GM12878 (cell line): ENCODE results near the gene HTATIP2. TPM values are rescaled to one million over a fixed set of nuclear protein-coding genes. Genes with fewer than 3 reads are reported as not detected.

Source experiments
- ATAC-seq: fragments of 200-7000 bp; cut with Tn5 transposase; 3 replicates; pipeline ENCODE4 v1.9.1; 2020; ENCODE audit warnings: mild to moderate bottlenecking, moderate library complexity
- BruUV-seq: library from RNA; stranded (reverse); fragments of 400-500 nt; replicated peaks from 2 replicates; lab custom pipeline; 2021; lab: Mats Ljungman, UMichigan
- CTCF ChIA-PET: fragments of 300-600 bp; sonication (Branson Sonifier 250); formaldehyde crosslinking; extraction: SDS; loops from one replicate; lab custom pipeline; 2021; ENCODE audit warnings: inconsistent platforms; lab: Yijun Ruan, JAX
- POLR2A ChIA-PET: fragments of 350-600 bp; formaldehyde crosslinking; extraction: SDS; loops from one replicate; lab custom pipeline; 2021; ENCODE audit warnings: inconsistent platforms; lab: Charles Lee
- RAD21 ChIA-PET: fragments of 300-600 bp; sonication (Branson Sonifier 250); formaldehyde crosslinking; loops from one replicate; lab custom pipeline; 2023; ENCODE audit warnings: antibody characterized with exemption; ENCODE audit not compliant: unreplicated experiment; lab: Charles Lee
- SMC1A ChIA-PET: fragments of 300-600 bp; sonication (Branson Sonifier 250); formaldehyde crosslinking; loops from one replicate; lab custom pipeline; 2023; ENCODE audit not compliant: unreplicated experiment, uncharacterized antibody; lab: Charles Lee
- DNase-seq: peaks from one replicate; pipeline ENCODE4 v3.0.0-alpha.2; 2011; ENCODE audit warnings: low read depth, low spot score
- FAIRE-seq: peaks from 3 replicates; lab custom pipeline; 2011; peaks lifted over from hg19 to GRCh38; lab: Jason Lieb, UNC
- H2AFZ ChIP-seq: 2 replicates; pipeline ENCODE4 v1.6.0; 2011; ENCODE audit warnings: low read depth, low read length, control low read depth; ENCODE audit not compliant: control insufficient read depth
- H3K27ac ChIP-seq: 2 replicates; pipeline ENCODE4 v1.5.1; 2011; ENCODE audit warnings: control low read depth; ENCODE audit not compliant: control insufficient read depth, insufficient read depth
- H3K27me3 ChIP-seq, 2 experiments: replicated peaks in 1 of 2; 2 replicates each; pipeline versions ENCODE4 v1.6.0 to v1.6.1; 2011; ENCODE audit warnings: low read length in 1 of 2; ENCODE audit not compliant: control insufficient read depth in 2 of 2, insufficient read depth in 2 of 2
- H3K36me3 ChIP-seq, 2 experiments: 2 replicates each; pipeline ENCODE4 v1.5.1; 2011; ENCODE audit warnings: low read length in 1 of 2; ENCODE audit not compliant: control insufficient read depth in 2 of 2, insufficient read depth in 2 of 2
- H3K4me1 ChIP-seq: 2 replicates; pipeline ENCODE4 v1.6.1; 2011; ENCODE audit warnings: mild to moderate bottlenecking, low read length, moderate library complexity, mixed read lengths; ENCODE audit not compliant: control insufficient read depth, insufficient read depth
- H3K4me2 ChIP-seq: 2 replicates; pipeline ENCODE4 v1.6.0; 2011; ENCODE audit warnings: control low read depth; ENCODE audit not compliant: control insufficient read depth, insufficient read depth
- H3K4me3 ChIP-seq: fragments of 200-600 bp; sonication (generic); 2 replicates; pipeline ENCODE4 v1.5.1; 2016
- H3K79me2 ChIP-seq: 2 replicates; pipeline ENCODE4 v1.6.0; 2011; ENCODE audit warnings: low read length; ENCODE audit not compliant: control insufficient read depth, insufficient read depth
- H3K9ac ChIP-seq: 2 replicates; pipeline ENCODE4 v1.8.0; 2011; ENCODE audit warnings: low read length, control low read depth, mixed read lengths; ENCODE audit not compliant: control insufficient read depth, insufficient read depth
- H3K9me3 ChIP-seq: replicated peaks from 3 replicates; pipeline ENCODE4 v1.5.1; 2011; ENCODE audit warnings: mild to moderate bottlenecking, low read length; ENCODE audit not compliant: control insufficient read depth, insufficient read depth
- H4K20me1 ChIP-seq: 2 replicates; pipeline ENCODE4 v1.6.0; 2011; ENCODE audit not compliant: control insufficient read depth, insufficient read depth
- CHD4 ChIP-seq: fragments of 200-600 bp; sonication (generic); IDR thresholded peaks from 2 replicates; pipeline ENCODE4 v1.6.1; 2016; ENCODE audit warnings: mild to moderate bottlenecking
- CREM ChIP-seq: IDR thresholded peaks from 2 replicates; pipeline ENCODE4 v1.6.1; 2014; ENCODE audit warnings: antibody characterized with exemption, low read depth
- JUNB ChIP-seq: IDR thresholded peaks from 2 replicates; pipeline ENCODE4 v1.6.1; 2016; ENCODE audit warnings: antibody characterized with exemption, mild to moderate bottlenecking
- MEF2B ChIP-seq: fragments of 450-650 bp; IDR thresholded peaks from 2 replicates; pipeline ENCODE4 v1.6.1; 2018; ENCODE audit warnings: mild to moderate bottlenecking, moderate library complexity; ENCODE audit not compliant: partially characterized antibody, poor library complexity, severe bottlenecking
- MXI1 ChIP-seq: fragments of 150-350 bp; IDR thresholded peaks from 2 replicates; pipeline ENCODE4 v1.6.1; 2011; ENCODE audit warnings: low read depth, mild to moderate bottlenecking, inconsistent platforms, low read length, improper control_type of control experiment
- SIN3A ChIP-seq: IDR thresholded peaks from 2 replicates; pipeline ENCODE4 v1.6.1; 2012; ENCODE audit warnings: low read depth, low read length, improper control_type of control experiment
- SUPT20H ChIP-seq: IDR thresholded peaks from 2 replicates; pipeline ENCODE4 v1.6.1; 2011; ENCODE audit warnings: low read depth, mild to moderate bottlenecking, low read length, moderate library complexity, borderline replicate concordance; ENCODE audit not compliant: control insufficient read depth
- SUZ12 ChIP-seq: fragments of 200-600 bp; sonication (generic); IDR thresholded peaks from one replicate; pipeline ENCODE4 v1.6.1; 2018; ENCODE audit warnings: antibody characterized with exemption, mild to moderate bottlenecking; ENCODE audit not compliant: unreplicated experiment
- ZZZ3 ChIP-seq: IDR thresholded peaks from 2 replicates; pipeline ENCODE4 v1.6.1; 2011; ENCODE audit warnings: low read depth; ENCODE audit not compliant: control insufficient read depth, insufficient read length
- WGBS: methylation state at CpG from one replicate; pipeline ENCODE4 v1.1.6; 2016; ENCODE audit warnings: low lambda C conversion rate; ENCODE audit not compliant: insufficient replicate concordance, insufficient coverage; ENCODE audit errors: missing lambda C conversion rate; 5-methylcytosine and 5-hydroxymethylcytosine counted together
- in situ Hi-C: fragments of 300-500 bp; cut with MboI; formaldehyde crosslinking; loops from 9 replicates; pipeline ENCODE4 v1.14.3; 2018; ENCODE audit warnings: mixed read lengths
- intact Hi-C: fragments of 100-400 bp; cut with micrococcal nuclease; formaldehyde crosslinking; loops from one replicate; pipeline ENCODE4 v1.14.2; 2022; ENCODE audit not compliant: unreplicated experiment
- polyA plus RNA-seq, 11 experiments: library from polyadenylated mRNA; depleted of rRNA in 4 of 11; unstranded in 6 of 11; stranded (reverse) in 5 of 11; fragments of >200 nt; fragmentation: Nextera tagmentation in 4 of 11; fragmentation: Illumina TruSeq in 1 of 11; extraction: Ambion mirVana in 4 of 11; extraction: Trizol in 1 of 11; gene quantifications; 1 replicate in 1 of 11; 2 replicates in 10 of 11; pipeline versions ENCODE4 v1.2.1 to v1.2.3, GENCODE V29; 2011 to 2016; ENCODE audit warnings: inconsistent platforms in 2 of 11, missing spikeins in 2 of 11, low read depth in 1 of 11
- total RNA-seq, 4 experiments: library from RNA; depleted of rRNA in 3 of 4; stranded (reverse); fragments of >200 nt in 3 of 4; fragmentation: Illumina TruSeq in 1 of 4; extraction: Trizol in 1 of 4; gene quantifications; 2 replicates each; pipeline versions ENCODE4 v1.2.1 to v1.2.3, GENCODE V29; 2013 to 2021
- TF ChIP-seq, protein P1 (sequence below): IDR thresholded peaks from 2 replicates; pipeline ENCODE4 v1.6.1; 2012; ENCODE audit warnings: low read depth, low read length, improper control_type of control experiment
- TF ChIP-seq, protein P2 (sequence below): IDR thresholded peaks from 2 replicates; pipeline ENCODE4 v1.6.1; 2012; ENCODE audit warnings: low read depth, low read length, improper control_type of control experiment
- TF ChIP-seq, protein P3 (sequence below): IDR thresholded peaks from 2 replicates; pipeline ENCODE4 v1.6.1; 2012; ENCODE audit warnings: low read length, inconsistent platforms
- TF ChIP-seq, protein P4 (sequence below): fragments of 450-650 bp; IDR thresholded peaks from 2 replicates; pipeline ENCODE4 v1.6.1; 2017; ENCODE audit warnings: antibody characterized with exemption, mild to moderate bottlenecking, moderate library complexity

Gene HTATIP2
- total and polyA plus RNA-seq, 10 of the 15 experiments (the other 5 are each of a cell fraction or from before 2014, with no cell fraction given), result 25.4 to 58.5 (median 42.2) TPM

DNA sequence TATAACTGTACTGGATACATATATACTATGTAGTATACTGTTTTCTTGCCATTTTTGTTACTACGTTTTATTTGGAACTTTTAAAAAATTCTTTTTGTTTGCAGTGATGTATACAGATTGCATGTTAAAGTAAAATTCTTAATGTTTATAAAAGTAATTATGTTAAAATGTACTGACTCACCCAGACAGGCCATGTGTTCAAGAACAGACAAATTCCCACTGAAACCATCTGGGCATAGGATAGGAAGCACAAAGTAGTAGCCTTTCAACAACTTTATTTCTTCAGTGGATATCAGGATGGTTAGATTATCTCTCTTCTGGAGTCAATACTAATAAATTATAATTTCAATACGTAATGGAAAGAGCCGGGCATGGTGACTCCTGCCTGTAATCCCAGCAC, 43.8 kb downstream of the HTATIP2 start:
- in situ Hi-C loops, result no loop called here
- SMC1A ChIA-PET, result no interaction called here
- RAD21 ChIA-PET, result no interaction called here
- CTCF ChIA-PET, result interaction anchor here (5.6 kb wide), 1 partner anchor 9 kb away, joined by 52 read pairs; no protein-coding TSS in a partner anchor
- intact Hi-C loops, result no loop called here
- Histone ChIP-seq H3K27me3 (no peaks in the 10 kb centered on the region), H2AFZ (no peak overlapping the region), H3K4me1 (no peaks in the 10 kb centered on the region), H3K79me2 (no peaks in the 10 kb centered on the region), H3K36me3 (peaks cover 0 to 15% of the 10 kb centered on the region in 2 experiments; a peak in 3 of 4 replicates), H3K4me2 (no peak overlapping the region), H4K20me1 (no peaks in the 10 kb centered on the region), H3K27ac (no peak overlapping the region), H3K4me3 (no peak overlapping the region), H3K9me3 (no peaks in the 10 kb centered on the region), H3K9ac (no peak overlapping the region)
- 67% methylated on average over 3 of the region's 3 CpGs for WGBS
- no peak for FAIRE-seq
- no peak for ATAC-seq
- TF ChIP-seq ZZZ3 (no peak), SUPT20H (no peak), SUZ12 (no peak), CREM (no peak), CHD4 (no peak), MXI1 (no peak), SIN3A (no peak), MEF2B (no peak), JUNB (no peak)
- TF ChIP-seq, protein P1, sequence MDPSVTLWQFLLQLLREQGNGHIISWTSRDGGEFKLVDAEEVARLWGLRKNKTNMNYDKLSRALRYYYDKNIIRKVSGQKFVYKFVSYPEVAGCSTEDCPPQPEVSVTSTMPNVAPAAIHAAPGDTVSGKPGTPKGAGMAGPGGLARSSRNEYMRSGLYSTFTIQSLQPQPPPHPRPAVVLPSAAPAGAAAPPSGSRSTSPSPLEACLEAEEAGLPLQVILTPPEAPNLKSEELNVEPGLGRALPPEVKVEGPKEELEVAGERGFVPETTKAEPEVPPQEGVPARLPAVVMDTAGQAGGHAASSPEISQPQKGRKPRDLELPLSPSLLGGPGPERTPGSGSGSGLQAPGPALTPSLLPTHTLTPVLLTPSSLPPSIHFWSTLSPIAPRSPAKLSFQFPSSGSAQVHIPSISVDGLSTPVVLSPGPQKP, result no peak
- TF ChIP-seq, protein P2, sequence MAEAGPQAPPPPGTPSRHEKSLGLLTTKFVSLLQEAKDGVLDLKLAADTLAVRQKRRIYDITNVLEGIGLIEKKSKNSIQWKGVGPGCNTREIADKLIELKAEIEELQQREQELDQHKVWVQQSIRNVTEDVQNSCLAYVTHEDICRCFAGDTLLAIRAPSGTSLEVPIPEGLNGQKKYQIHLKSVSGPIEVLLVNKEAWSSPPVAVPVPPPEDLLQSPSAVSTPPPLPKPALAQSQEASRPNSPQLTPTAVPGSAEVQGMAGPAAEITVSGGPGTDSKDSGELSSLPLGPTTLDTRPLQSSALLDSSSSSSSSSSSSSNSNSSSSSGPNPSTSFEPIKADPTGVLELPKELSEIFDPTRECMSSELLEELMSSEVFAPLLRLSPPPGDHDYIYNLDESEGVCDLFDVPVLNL, result no peak
- TF ChIP-seq, protein P3, sequence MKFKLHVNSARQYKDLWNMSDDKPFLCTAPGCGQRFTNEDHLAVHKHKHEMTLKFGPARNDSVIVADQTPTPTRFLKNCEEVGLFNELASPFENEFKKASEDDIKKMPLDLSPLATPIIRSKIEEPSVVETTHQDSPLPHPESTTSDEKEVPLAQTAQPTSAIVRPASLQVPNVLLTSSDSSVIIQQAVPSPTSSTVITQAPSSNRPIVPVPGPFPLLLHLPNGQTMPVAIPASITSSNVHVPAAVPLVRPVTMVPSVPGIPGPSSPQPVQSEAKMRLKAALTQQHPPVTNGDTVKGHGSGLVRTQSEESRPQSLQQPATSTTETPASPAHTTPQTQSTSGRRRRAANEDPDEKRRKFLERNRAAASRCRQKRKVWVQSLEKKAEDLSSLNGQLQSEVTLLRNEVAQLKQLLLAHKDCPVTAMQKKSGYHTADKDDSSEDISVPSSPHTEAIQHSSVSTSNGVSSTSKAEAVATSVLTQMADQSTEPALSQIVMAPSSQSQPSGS, result no peak
- TF ChIP-seq, protein P4, sequence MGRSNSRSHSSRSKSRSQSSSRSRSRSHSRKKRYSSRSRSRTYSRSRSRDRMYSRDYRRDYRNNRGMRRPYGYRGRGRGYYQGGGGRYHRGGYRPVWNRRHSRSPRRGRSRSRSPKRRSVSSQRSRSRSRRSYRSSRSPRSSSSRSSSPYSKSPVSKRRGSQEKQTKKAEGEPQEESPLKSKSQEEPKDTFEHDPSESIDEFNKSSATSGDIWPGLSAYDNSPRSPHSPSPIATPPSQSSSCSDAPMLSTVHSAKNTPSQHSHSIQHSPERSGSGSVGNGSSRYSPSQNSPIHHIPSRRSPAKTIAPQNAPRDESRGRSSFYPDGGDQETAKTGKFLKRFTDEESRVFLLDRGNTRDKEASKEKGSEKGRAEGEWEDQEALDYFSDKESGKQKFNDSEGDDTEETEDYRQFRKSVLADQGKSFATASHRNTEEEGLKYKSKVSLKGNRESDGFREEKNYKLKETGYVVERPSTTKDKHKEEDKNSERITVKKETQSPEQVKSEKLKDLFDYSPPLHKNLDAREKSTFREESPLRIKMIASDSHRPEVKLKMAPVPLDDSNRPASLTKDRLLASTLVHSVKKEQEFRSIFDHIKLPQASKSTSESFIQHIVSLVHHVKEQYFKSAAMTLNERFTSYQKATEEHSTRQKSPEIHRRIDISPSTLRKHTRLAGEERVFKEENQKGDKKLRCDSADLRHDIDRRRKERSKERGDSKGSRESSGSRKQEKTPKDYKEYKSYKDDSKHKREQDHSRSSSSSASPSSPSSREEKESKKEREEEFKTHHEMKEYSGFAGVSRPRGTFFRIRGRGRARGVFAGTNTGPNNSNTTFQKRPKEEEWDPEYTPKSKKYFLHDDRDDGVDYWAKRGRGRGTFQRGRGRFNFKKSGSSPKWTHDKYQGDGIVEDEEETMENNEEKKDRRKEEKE, result no peak
- no TSS peak for BruUV-seq
- no peak for DNase-seq
- POLR2A ChIA-PET, result no interaction called here
